ENCODE data around the gene PROM1. TPM values are rescaled to one million over a fixed set of nuclear protein-coding genes. Genes with fewer than 3 reads are reported as not detected.

The PROM1 gene
- total and polyA plus RNA-seq, 7 donors = 1.8 to 29.1 (median 4.4) TPM

DNA sequence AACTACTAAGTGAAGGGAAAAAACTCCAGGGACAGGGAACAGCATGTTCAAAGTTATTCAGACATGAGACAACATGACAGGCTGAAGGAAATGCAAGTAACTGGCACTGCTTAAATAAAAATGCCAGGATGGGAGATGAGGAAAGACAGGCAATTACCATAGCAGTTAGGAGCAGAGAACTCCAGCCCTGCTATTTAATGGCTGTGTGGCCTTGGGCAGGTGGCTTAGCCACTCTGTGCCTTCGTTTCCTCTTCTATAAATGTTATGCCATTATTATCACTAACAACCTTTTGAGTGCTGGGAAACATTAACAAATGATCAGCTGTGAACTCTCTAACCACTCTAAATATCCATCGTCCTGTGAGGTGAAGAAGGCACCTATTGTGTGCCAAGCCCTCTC lies 32.7 kb downstream of the PROM1 start:
- no peaks in the 10 kb centered on the region for H3K36me3 ChIP-seq
- 76 to 88% methylated on average over 2 of the region's 2 CpGs for WGBS, 2 donors
- H3K4me1 ChIP-seq = no peaks in the 10 kb centered on the region
- intact Hi-C loops (cut with DNase I) = no loop called here
- H3K9me3 ChIP-seq = no peaks in the 10 kb centered on the region
- no peak overlapping the region for H3K27ac ChIP-seq
- DNase-seq = no peak
- no peak overlapping the region for H3K4me3 ChIP-seq
- peaks cover 0 to 7% (median 0%) of the 10 kb centered on the region in 3 donors for H3K27me3 ChIP-seq
- TF ChIP-seq POLR2AphosphoS5 (IDR thresholded peaks at IDR 0.05) = no peak
- TF ChIP-seq, protein P1, sequence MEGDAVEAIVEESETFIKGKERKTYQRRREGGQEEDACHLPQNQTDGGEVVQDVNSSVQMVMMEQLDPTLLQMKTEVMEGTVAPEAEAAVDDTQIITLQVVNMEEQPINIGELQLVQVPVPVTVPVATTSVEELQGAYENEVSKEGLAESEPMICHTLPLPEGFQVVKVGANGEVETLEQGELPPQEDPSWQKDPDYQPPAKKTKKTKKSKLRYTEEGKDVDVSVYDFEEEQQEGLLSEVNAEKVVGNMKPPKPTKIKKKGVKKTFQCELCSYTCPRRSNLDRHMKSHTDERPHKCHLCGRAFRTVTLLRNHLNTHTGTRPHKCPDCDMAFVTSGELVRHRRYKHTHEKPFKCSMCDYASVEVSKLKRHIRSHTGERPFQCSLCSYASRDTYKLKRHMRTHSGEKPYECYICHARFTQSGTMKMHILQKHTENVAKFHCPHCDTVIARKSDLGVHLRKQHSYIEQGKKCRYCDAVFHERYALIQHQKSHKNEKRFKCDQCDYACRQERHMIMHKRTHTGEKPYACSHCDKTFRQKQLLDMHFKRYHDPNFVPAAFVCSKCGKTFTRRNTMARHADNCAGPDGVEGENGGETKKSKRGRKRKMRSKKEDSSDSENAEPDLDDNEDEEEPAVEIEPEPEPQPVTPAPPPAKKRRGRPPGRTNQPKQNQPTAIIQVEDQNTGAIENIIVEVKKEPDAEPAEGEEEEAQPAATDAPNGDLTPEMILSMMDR (IDR thresholded peaks at IDR 0.05) = no peak
- TF ChIP-seq POLR2A (IDR thresholded peaks at IDR 0.05) = no peak

GRCh38 chr4:16050669-16051068 lies 33.2 kb downstream of the PROM1 start:
- H3K4me3 ChIP-seq = no peak overlapping the region
- no peaks in the 10 kb centered on the region for H3K36me3 ChIP-seq
- intact Hi-C loops (cut with DNase I) = no loop called here
- H3K9me3 ChIP-seq = no peaks in the 10 kb centered on the region
- TF ChIP-seq EP300 (IDR thresholded peaks at IDR 0.05) (no peak), POLR2AphosphoS5 (IDR thresholded peaks at IDR 0.05) (no peak), POLR2A (IDR thresholded peaks at IDR 0.05) (no peak)
- TF ChIP-seq, protein P1 (IDR thresholded peaks at IDR 0.05) = no peak
- no peak overlapping the region for H3K27ac ChIP-seq
- peaks cover 0 to 7% (median 0%) of the 10 kb centered on the region in 3 donors for H3K27me3 ChIP-seq
- DNase-seq = no peak
- 62 to 64% methylated on average over 1 of the region's 1 CpG for WGBS, 2 donors
- no peaks in the 10 kb centered on the region for H3K4me1 ChIP-seq

- TF ChIP-seq POLR2AphosphoS5 (IDR thresholded peaks at IDR 0.05) = no peak
- TF ChIP-seq POLR2A (IDR thresholded peaks at IDR 0.05) = no peak
- no peak for TF ChIP-seq EP300 (IDR thresholded peaks at IDR 0.05)
- TF ChIP-seq, protein P1 (IDR thresholded peaks at IDR 0.05) = no peak
- Histone ChIP-seq H3K9me3 (no peaks in the 10 kb centered on the region), H3K36me3 (no peaks in the 10 kb centered on the region), H3K27ac (no peak overlapping the region), H3K4me3 (no peak overlapping the region), H3K27me3 (peaks cover 0 to 7% (median 0%) of the 10 kb centered on the region in 3 donors), H3K4me1 (peaks cover 0 to 7% (median 5%) of the 10 kb centered on the region in 4 donors)
- 82 to 83% methylated on average over 15 of the region's 15 CpGs for WGBS, 2 donors
- DNase-seq = no peak
- intact Hi-C loops (cut with DNase I) = no loop called here
These were observed 35.0 kb downstream of the PROM1 start for GRCh38 chr4:16048619-16049419.

DNA sequence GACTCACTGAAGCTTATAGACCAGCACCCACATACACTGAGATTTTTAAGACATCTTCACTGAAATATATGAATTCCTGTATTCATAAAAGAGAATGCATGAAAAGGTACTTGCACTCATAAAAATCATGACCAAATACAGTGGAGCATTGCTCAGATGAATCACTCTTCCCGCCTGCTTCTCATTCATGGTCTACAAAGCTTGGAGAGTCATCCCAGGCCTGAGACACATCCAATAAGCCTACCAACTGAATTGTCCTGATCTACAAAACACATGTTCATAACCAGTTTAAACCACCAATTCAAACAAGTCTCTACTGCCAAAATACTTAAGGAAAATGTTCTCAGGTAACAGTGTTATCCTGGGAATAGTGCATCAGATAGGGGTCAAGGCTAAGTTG lies 38.1 kb downstream of the PROM1 start:
- Histone ChIP-seq H3K27me3 (no peaks in the 10 kb centered on the region), H3K4me3 (no peak overlapping the region), H3K36me3 (no peaks in the 10 kb centered on the region), H3K27ac (no peak overlapping the region), H3K4me1 (peaks cover 0 to 13% (median 11%) of the 10 kb centered on the region in 4 donors), H3K9me3 (no peaks in the 10 kb centered on the region)
- TF ChIP-seq POLR2A (IDR thresholded peaks at IDR 0.05) (no peak), POLR2AphosphoS5 (IDR thresholded peaks at IDR 0.05) (no peak), EP300 (IDR thresholded peaks at IDR 0.05) (no peak)
- TF ChIP-seq, protein P1 (IDR thresholded peaks at IDR 0.05) = no peak
- intact Hi-C loops (cut with DNase I) = no loop called here
- DNase-seq = no peak
- WGBS, 2 donors = 93 to 97% methylated on average over 1 of the region's 1 CpG
